ENCODE data around the gene CCNQ. TPM values are rescaled to one million over a fixed set of nuclear protein-coding genes. Genes with fewer than 3 reads are reported as not detected.
"Not testable (repeated sequence)": the region's sequence is repeated elsewhere in the genome, so short reads cannot be mapped to it uniquely, and the experiment has no call there.

The CCNQ gene
- total RNA-seq, 1 donor: 38.9 TPM

GRCh38 chrX:153611298-153612095, 12.6 kb upstream of the CCNQ start:
- H3K4me3 ChIP-seq (ENCODE audit: low read depth, low read length): no peak overlapping the region
- no peak for TF ChIP-seq CTCF (IDR thresholded peaks at IDR 0.05; ENCODE audit: insufficient read depth, low read depth, low read length)
- DNase-seq (ENCODE audit: low read depth): no peak

- no peak for DNase-seq (ENCODE audit: low read depth)
- no peak for TF ChIP-seq CTCF (IDR thresholded peaks at IDR 0.05; ENCODE audit: insufficient read depth, low read depth, low read length)
- no peak overlapping the region for H3K4me3 ChIP-seq (ENCODE audit: low read depth, low read length)
Measured at GRCh38 chrX:153610836-153611213, 11.9 kb upstream of the CCNQ start.

GRCh38 chrX:153609917-153610835, 11.2 kb upstream of the CCNQ start:
- TF ChIP-seq CTCF (IDR thresholded peaks at IDR 0.05; ENCODE audit: insufficient read depth, low read depth, low read length): peak; percentile 70
- peak; percentile 62 for DNase-seq (ENCODE audit: low read depth)
- peak overlapping the region; percentile 44 for H3K4me3 ChIP-seq (ENCODE audit: low read depth, low read length)

DNA sequence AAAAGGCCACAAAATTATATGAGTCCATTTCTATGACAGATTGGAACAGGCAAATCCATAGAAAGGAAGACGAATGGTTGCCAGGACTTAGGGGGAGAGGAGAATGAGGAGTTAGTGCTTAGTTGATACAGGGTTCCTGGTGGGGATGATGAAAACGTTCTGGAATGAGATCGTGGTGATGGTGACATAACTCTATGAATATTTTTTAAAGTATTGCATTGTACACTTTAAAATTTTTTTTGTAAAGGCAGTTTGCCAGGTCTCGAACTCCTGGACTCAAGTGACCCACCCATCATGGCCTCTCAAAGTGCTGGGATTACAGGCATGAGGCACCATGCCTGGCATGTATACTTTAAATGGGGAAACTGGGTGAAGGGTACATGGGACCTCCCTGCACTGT, 9.9 kb upstream of the CCNQ start:
- DNase-seq (ENCODE audit: low read depth): no peak
- H3K4me3 ChIP-seq (ENCODE audit: low read depth, low read length): no peak overlapping the region
- no peak for TF ChIP-seq CTCF (IDR thresholded peaks at IDR 0.05; ENCODE audit: insufficient read depth, low read depth, low read length)

DNA sequence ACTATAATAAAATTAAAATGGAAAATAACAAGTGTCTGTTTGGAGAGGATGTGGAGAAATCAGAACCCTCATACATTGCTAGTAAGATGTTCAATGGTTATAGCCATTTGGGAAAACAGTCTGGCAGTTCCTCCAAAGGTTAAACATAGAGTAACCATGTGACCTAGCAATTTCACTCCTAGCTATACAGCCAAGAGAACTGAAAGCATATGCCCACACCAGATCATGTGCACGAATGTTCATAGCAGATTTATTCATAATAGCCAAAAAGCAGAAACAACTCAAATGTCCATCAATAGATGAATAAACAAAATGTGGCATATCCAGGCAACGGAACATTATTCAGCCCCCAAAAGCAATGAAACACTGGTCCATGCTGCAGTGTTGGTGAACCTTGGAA, 9.4 kb upstream of the CCNQ start:
- TF ChIP-seq CTCF (IDR thresholded peaks at IDR 0.05; ENCODE audit: insufficient read depth, low read depth, low read length): no peak
- no peak for DNase-seq (ENCODE audit: low read depth)
- H3K4me3 ChIP-seq (ENCODE audit: low read depth, low read length): no peak overlapping the region

DNA sequence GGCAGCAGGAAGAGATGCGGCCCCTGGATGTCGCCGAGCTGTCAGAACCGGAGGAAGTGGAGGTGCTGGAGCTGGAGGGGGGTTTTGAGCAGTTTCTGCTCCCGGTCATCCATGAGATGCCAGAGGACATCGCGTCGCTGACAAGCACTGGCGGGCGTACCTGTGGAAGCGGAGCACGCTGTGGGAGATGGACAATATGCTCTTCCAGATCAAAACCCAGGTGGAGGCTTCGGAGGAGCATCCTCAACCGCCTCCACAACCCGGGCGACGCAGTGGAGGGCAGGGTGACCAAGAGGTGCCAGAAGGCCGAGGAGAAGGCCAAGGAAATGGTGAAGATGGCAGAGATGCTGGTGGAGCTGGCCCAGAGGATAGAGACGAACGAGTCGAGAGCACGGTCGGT, 7.6 kb upstream of the CCNQ start:
- TF ChIP-seq CTCF (IDR thresholded peaks at IDR 0.05; ENCODE audit: insufficient read depth, low read depth, low read length): no peak
- H3K4me3 ChIP-seq (ENCODE audit: low read depth, low read length): no peak overlapping the region
- DNase-seq (ENCODE audit: low read depth): no peak

DNA sequence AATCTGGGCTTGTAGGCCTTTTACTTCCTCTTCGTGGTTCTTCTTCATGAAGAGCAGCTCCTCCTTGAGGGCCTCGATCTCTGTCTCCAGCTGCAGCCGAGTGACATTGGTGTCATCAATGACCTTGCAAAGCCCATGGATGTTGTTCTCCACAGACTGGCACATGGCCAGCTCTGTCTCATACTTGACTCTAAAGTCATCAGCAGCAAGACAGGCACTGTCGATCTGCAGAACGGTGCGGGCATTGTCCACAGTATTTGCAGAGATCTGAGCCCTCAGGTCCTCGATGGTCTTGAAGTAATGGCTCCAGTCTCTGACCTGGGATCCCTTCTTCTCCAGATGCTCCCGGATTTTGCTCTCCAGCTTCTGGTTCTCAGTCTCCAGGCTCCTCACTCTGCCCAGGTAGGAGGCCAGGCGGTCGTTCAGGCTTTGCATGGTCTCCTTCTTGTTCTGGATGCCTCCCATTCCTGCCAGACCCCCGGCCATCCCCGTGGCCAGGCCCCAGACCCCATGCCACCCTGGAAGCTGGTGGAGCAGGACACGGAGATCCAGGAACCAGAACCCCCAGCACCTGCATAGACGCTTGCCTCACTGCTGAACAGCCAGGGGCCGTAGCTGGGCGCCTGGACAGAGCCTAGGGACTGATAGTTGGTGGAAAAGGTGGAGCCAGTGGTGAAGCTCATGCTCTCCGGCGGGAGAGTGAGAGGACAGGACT, 5.9 kb upstream of the CCNQ start:
- H3K4me3 ChIP-seq (ENCODE audit: low read depth, low read length); DNase-seq (ENCODE audit: low read depth): not testable (repeated sequence)

Measured in fibroblast of villous mesenchyme (primary cell).